Raji (cell line): ENCODE measurements around the gene SLC2A6.

Experiments
- POLR2A ChIP-seq: IDR thresholded peaks from 2 replicates; pipeline ENCODE4 v1.6.1; 2011; ENCODE audit warnings: low read depth, low read length, control low read depth; ENCODE audit not compliant: insufficient read depth

The SLC2A6 gene

GRCh38 chr9:133509179-133510083 is 30.5 kb upstream of the SLC2A6 start:
- TF ChIP-seq POLR2A, result no peak

DNA sequence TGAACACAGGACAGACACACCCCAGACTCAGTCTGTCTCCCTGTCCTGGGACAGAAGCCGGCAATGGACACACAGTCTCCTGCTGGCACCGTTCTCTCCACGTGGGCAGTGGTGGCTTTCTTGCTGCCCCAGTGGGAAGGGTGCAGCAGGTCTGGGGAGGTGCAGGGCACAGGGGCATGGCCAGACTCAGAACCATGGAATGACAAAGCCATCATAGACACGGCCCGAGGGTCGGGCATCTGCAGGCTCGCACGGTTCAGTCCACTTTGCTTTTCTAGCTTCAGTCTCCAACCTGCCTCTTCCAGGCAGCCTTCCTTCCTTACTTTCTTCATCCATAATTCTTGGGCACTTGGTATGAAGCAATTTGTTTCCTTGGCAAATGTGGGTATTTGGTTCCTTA is 29.1 kb upstream of the SLC2A6 start:
- TF ChIP-seq POLR2A, result no peak

GRCh38 chr9:133507246-133507965 is 28.5 kb upstream of the SLC2A6 start:
- no peak for TF ChIP-seq POLR2A

DNA sequence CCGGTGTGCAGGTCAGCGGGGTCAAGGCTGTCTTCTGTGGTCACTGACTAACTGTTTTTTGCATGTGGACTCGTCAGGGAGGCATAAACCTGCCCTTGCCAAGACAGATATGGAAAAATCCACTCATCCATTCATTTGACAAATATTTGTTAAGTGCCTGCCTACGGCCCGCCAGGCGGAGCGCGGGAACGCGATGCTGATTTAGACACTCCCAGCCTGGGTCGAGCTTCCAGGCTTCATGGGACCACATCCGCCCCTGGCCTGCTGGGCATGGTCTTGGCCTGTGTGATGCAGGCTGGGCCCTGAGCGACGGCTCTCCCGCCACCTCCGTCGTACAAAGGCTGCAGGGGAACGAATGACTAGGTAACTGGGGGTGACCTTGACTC is 27.7 kb upstream of the SLC2A6 start:
- TF ChIP-seq POLR2A, result no peak

DNA sequence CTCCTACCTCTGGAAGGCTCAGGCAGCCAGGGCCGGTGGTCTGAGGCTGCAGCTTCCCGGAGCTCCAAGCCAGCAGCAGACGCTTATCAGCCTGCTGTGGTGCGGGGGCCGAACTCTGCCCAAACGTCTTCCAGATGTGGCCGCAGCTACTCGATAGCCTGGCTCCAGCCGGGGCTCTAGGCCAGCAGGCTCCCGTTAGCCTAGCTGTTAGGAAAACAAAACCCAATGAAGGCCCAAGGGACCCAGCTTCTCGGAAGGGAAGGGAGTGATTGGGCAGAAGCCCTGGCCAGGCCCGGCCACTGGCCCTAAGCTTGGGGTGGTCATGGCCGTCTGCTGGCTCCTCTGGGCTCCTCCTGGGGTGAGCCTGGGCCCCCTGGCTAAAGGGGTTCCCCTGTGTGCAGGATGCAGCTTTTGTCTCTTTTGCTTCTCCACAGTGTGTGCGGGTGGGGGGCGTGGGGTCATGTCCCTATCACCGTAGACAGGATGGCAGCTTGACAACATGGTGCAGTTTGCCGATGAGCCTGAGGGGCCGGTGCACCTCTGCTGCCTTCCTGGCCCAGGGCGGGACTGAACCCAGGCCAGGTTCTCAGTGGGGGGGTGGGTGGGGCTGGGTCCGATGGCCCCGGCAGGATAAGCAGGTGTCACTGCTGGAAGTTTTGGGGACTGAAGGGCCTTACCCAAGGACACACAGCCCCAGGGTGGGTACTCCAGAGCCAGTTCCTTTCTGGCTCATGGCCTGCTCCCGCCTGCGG is 27.2 kb upstream of the SLC2A6 start:
- TF ChIP-seq POLR2A, result no peak

GRCh38 chr9:133505186-133505830 is 26.4 kb upstream of the SLC2A6 start:
- no peak for TF ChIP-seq POLR2A

GRCh38 chr9:133502112-133502511 is 23.2 kb upstream of the SLC2A6 start:
- no peak for TF ChIP-seq POLR2A

- TF ChIP-seq POLR2A, result no peak
Observed at GRCh38 chr9:133499892-133500270, 21.0 kb upstream of the SLC2A6 start.

GRCh38 chr9:133499132-133499891 is 20.4 kb upstream of the SLC2A6 start:
- no peak for TF ChIP-seq POLR2A

DNA sequence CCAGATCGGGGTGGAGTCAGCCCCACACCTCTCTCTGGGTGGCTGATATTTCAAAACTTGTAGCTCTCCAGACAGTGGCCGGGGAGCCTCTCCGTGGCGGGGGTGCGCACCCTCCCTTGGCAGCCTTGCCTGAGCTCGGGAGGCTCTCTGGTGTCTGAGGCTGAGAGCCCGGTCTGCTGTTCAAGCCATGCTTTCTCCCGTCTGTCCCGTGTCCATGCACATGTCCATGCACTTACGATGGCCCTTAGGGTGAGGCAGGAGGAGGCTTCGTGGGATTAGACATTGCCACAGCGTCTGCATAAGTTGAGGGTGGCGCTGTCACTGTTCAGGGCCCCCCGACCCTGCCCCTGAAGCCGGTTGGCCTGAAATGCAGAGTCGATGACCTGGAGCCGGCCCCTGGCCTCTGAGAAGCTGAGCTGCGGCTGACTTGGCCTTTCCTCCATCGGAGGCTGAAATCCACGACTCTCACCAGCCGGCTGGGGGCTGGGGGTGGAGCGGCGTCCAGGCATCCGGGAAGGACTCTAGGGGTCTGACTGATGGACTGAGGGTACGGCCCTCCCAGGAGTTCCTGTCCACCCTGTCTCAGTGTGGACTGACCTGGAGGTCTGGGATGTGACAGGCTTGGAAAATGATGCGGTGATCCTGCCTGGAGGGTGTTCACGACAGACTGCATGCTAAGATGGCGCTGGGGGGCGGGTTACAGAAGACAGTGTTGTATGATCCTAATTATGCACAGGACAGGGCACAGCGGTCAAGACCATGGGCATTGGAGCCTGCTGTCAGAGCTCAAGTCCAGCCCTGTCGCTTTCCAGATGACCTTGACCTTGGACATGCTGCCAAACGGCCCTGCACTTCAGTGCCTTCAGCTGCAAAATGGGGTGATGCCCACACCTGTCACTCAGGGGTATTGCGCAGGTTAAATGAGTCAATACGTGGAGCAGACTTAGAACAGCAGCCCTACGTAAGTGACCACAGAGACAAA is 18.3 kb upstream of the SLC2A6 start:
- no peak for TF ChIP-seq POLR2A

GRCh38 chr9:133495327-133496293 is 16.7 kb upstream of the SLC2A6 start:
- TF ChIP-seq POLR2A, result no peak
